D721Med (cell line): ENCODE data around the gene COL4A1.
A peak's percentile ranks its signal among the peaks of the same experiment; 100 is the strongest.

ENCODE experiments used
- DNase-seq: peaks from one replicate; pipeline ENCODE4 v3.0.0; 2011; ENCODE audit warnings: low spot score; ENCODE audit not compliant: insufficient read length
- FAIRE-seq: peaks from 2 replicates; lab custom pipeline; 2011; peaks lifted over from hg19 to GRCh38; lab: Jason Lieb, UNC
- TF ChIP-seq, protein P1 (sequence below): IDR thresholded peaks from 2 replicates; pipeline ENCODE4 v1.5.1; 2012; ENCODE audit warnings: mild to moderate bottlenecking, control low read depth; ENCODE audit not compliant: insufficient read depth; ENCODE audit errors: missing control alignments

The COL4A1 gene

DNA sequence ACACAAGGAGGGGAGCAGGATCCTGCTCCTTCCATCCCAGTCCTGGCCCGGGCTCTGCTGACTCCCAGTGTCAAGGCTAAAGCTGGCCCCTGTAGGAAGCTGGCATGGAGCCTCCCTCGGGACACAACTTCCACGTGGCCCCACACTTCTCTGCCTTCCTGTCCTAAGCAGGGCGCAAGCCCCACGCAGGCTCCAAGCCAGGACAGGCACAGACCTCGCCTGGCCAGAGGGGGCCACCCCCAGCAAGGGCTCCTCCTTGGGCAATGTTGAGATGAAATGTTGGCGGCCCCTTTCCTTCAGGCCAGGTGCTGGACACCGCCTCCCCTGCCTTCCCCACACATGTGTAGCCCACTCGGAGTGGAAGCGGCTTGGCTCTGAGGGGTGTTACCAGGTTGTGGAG, 66.6 kb downstream of the COL4A1 start:
- FAIRE-seq, result no peak
- no peak for DNase-seq
- TF ChIP-seq, protein P1, sequence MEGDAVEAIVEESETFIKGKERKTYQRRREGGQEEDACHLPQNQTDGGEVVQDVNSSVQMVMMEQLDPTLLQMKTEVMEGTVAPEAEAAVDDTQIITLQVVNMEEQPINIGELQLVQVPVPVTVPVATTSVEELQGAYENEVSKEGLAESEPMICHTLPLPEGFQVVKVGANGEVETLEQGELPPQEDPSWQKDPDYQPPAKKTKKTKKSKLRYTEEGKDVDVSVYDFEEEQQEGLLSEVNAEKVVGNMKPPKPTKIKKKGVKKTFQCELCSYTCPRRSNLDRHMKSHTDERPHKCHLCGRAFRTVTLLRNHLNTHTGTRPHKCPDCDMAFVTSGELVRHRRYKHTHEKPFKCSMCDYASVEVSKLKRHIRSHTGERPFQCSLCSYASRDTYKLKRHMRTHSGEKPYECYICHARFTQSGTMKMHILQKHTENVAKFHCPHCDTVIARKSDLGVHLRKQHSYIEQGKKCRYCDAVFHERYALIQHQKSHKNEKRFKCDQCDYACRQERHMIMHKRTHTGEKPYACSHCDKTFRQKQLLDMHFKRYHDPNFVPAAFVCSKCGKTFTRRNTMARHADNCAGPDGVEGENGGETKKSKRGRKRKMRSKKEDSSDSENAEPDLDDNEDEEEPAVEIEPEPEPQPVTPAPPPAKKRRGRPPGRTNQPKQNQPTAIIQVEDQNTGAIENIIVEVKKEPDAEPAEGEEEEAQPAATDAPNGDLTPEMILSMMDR, result no peak

- TF ChIP-seq, protein P1, result no peak
- DNase-seq, result no peak
- FAIRE-seq, result no peak
Observed at GRCh38 chr13:110239280-110240125, 67.5 kb downstream of the COL4A1 start.

DNA sequence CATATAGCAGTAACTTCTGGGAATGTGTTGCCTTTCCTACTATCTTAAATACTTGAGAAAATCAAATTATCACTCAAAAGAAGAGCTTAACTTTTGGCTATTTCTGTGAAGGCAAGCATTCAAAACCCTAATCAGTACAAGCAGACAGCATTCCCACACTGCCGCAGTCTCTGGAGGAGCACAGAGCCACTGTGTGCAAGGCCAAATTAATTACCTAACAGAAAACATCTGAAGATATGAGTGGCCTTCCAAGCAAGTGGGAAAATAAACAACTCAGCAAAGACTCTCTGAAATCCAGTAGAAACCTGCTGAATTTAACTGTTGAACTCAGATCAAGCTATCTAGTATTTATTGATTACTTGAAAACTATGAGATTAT, 68.2 kb downstream of the COL4A1 start:
- TF ChIP-seq, protein P1, result no peak
- no peak for FAIRE-seq

DNA sequence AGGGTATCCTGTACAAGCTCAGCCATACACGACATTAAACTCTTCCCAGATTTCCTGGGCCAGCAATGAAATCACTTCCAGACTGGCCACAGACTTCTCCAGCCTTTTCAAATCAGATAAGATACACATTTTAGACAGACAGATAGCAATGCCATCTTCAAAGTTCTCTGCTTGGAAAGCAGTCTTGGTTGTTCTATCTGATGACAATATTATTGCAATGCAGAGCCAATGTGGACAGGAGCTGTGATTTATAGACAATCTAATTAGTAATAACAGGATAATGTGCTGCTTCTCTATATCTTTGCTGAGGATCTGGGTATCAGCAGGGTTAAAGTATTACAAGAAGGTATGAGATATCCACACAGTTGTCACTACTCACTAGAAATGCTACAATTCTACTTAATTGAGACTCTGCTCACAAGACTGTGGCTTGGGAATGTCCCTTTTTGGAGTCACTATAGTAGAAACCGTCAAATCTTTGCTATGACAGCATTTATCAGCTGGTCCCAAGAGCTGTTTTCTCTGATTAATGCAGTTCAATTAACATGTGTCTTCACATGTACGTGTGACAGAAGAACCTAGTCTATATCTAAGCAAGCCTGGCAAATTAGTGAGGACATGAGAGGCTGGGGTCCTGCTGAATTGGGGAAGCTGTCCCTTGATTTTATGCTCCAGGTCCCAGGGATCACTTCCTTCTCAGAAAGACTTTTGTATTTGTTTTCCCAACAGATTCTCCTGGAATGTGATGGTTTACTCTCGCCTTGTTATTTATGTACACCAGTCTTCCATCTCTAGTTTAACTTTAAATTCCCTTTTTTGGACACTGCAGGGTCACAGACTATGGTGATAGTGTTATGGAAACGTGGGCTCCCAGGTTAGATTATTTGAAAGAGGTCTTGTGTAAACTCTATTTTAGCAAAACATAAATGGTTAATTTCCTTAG, 68.8 kb downstream of the COL4A1 start:
- FAIRE-seq, result peak; percentile 6

More for the DNA sequence above, 68.2 kb downstream of the COL4A1 start:
- DNase-seq, result no peak

GRCh38 chr13:110236831-110237261, 70.1 kb downstream of the COL4A1 start:
- FAIRE-seq, result no peak
- TF ChIP-seq, protein P1, result no peak
- DNase-seq, result no peak

More for the DNA sequence above, 68.8 kb downstream of the COL4A1 start:
- DNase-seq, result no peak
- TF ChIP-seq, protein P1, result no peak

GRCh38 chr13:110236431-110236830, 70.5 kb downstream of the COL4A1 start:
- DNase-seq (no peak), FAIRE-seq (no peak)
- TF ChIP-seq, protein P1, result no peak
